HG03025 (cell line): ENCODE measurements around the gene CAMP.
"Not testable (repeated sequence)": the region's sequence is repeated elsewhere in the genome, so short reads cannot be mapped to it uniquely, and the experiment has no call there.

Experiments
- ATAC-seq: cut with Tn5 transposase; IDR thresholded peaks from one replicate; pipeline ENCODE4 v1.9.1; 2021; ENCODE audit warnings: mild to moderate bottlenecking, moderate library complexity; ENCODE audit not compliant: unreplicated experiment, low FRiP score

CAMP gene

GRCh38 chr3:48222616-48223513 is at the start of gene CAMP:
Gene CAMP (plus strand): TSS chr3:48223495. CDS start chr3:48223512, 17 bp downstream.
- ATAC-seq: no peak

GRCh38 chr3:48178072-48178471 is 45.2 kb upstream of the CAMP start:
- ATAC-seq: no peak

GRCh38 chr3:48180021-48180420 is 43.3 kb upstream of the CAMP start:
- ATAC-seq: no peak

GRCh38 chr3:48180531-48181253 is 42.6 kb upstream of the CAMP start:
- no peak for ATAC-seq

- no peak for ATAC-seq
These were observed 39.0 kb upstream of the CAMP start for GRCh38 chr3:48184299-48184698.

- no peak for ATAC-seq
These were observed 38.2 kb upstream of the CAMP start for GRCh38 chr3:48185129-48185528.

- ATAC-seq: no peak
These were observed 36.5 kb upstream of the CAMP start for GRCh38 chr3:48186631-48187300.

GRCh38 chr3:48187301-48187578 is 36.1 kb upstream of the CAMP start:
- no peak for ATAC-seq

GRCh38 chr3:48187579-48188265 is 35.6 kb upstream of the CAMP start:
- ATAC-seq: peak; percentile 25

- peak; percentile 86 for ATAC-seq
These were observed 34.8 kb upstream of the CAMP start, which contains the start of gene CDC25A for GRCh38 chr3:48188266-48189201. Gene CDC25A (minus strand): TSS chr3:48188417. CDS start chr3:48187947, 470 bp downstream.

GRCh38 chr3:48189321-48189720 is 34.0 kb upstream of the CAMP start:
- no peak for ATAC-seq

GRCh38 chr3:48190911-48191310 is 32.4 kb upstream of the CAMP start:
- ATAC-seq: no peak

- no peak for ATAC-seq
These were observed 28.7 kb upstream of the CAMP start for GRCh38 chr3:48194446-48195071.

GRCh38 chr3:48196611-48197010 is 26.7 kb upstream of the CAMP start:
- no peak for ATAC-seq

- no peak for ATAC-seq
These were observed 24.2 kb upstream of the CAMP start for GRCh38 chr3:48199117-48199516.

- no peak for ATAC-seq
These were observed 20.7 kb upstream of the CAMP start for GRCh38 chr3:48202632-48203031.

- no peak for ATAC-seq
These were observed 15.2 kb upstream of the CAMP start for GRCh38 chr3:48208076-48208475.

- ATAC-seq: no peak
These were observed 13.8 kb upstream of the CAMP start for GRCh38 chr3:48209445-48209844.

- ATAC-seq: not testable (repeated sequence)
These were observed 12.8 kb upstream of the CAMP start for GRCh38 chr3:48210534-48210933.
